Mucosa of rectum (tissue), 2 donors: Measurements from ENCODE around the gene SMIM36.

Experiments
- H3K27ac ChIP-seq, 2 donors: one replicate each; pipeline ENCODE4 v1.7.0; 2013; ENCODE audit warnings: inconsistent platforms in 2 of 2, low read depth in 2 of 2, low read length in 2 of 2
- H3K27me3 ChIP-seq, 2 donors: one replicate each; pipeline ENCODE4 v1.7.0; 2013; ENCODE audit warnings: low read length in 2 of 2; ENCODE audit not compliant: control insufficient read depth in 2 of 2, insufficient read depth in 2 of 2
- H3K36me3 ChIP-seq, 2 donors: one replicate each; pipeline ENCODE4 v1.7.0; 2013; ENCODE audit warnings: low read length in 2 of 2; ENCODE audit not compliant: control insufficient read depth in 2 of 2, insufficient read depth in 2 of 2
- H3K4me1 ChIP-seq, 2 donors: one replicate each; pipeline ENCODE4 v1.7.0; 2013; ENCODE audit warnings: low read length in 2 of 2, mild to moderate bottlenecking in 1 of 2; ENCODE audit not compliant: control insufficient read depth in 2 of 2, insufficient read depth in 2 of 2
- H3K4me3 ChIP-seq, 2 donors: one replicate each; pipeline ENCODE4 v1.7.0; 2013; ENCODE audit warnings: low read length in 2 of 2
- H3K9ac ChIP-seq, 2 donors: one replicate each; pipeline ENCODE4 v1.7.0; 2013; ENCODE audit warnings: low read length in 2 of 2, low read depth in 1 of 2, mild to moderate bottlenecking in 1 of 2
- H3K9me3 ChIP-seq, 2 donors: one replicate each; pipeline ENCODE4 v1.7.0; 2013; ENCODE audit warnings: low read length in 2 of 2; ENCODE audit not compliant: control insufficient read depth in 2 of 2
- donor health status: healthy.
- donor health status: Normal muscosa, but diverticular disease.

Gene SMIM36

DNA sequence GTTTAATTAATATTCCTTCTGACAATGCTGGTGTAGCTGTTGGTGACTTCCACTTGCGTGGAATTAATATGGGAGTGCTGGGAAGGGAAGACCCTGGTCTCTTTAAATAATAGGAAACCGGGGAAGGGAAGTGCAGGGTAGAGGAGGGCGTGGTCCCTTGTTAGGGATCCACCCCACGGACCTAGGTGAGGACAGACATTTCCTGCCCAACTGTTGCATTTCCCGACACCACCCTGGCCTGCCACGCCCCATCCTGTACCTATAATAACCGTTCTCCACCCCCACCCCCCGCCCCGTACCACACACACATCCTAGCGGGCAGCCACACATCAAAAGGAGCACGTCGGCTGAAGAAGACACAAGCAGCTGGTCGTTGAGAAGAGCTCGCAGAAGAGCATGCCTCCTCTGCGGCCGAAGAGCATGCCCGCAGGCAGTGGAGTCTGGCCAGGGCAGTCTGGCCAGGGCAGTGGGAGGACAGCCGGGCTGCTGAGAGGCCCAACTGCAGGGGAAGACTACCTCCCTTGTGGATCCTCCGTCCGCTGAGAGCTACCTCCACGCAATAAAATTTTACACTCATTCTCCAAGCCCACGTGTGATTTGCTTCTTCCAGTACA lies 52.9 kb downstream of the SMIM36 start:
- Histone ChIP-seq H3K36me3 (no peaks in the 10 kb centered on the region), H3K4me3 (no peak overlapping the region), H3K27me3 (no peaks in the 10 kb centered on the region), H3K4me1 (no peaks in the 10 kb centered on the region), H3K27ac (no peak overlapping the region), H3K9me3 (no peaks in the 10 kb centered on the region), H3K9ac (no peak overlapping the region)

DNA sequence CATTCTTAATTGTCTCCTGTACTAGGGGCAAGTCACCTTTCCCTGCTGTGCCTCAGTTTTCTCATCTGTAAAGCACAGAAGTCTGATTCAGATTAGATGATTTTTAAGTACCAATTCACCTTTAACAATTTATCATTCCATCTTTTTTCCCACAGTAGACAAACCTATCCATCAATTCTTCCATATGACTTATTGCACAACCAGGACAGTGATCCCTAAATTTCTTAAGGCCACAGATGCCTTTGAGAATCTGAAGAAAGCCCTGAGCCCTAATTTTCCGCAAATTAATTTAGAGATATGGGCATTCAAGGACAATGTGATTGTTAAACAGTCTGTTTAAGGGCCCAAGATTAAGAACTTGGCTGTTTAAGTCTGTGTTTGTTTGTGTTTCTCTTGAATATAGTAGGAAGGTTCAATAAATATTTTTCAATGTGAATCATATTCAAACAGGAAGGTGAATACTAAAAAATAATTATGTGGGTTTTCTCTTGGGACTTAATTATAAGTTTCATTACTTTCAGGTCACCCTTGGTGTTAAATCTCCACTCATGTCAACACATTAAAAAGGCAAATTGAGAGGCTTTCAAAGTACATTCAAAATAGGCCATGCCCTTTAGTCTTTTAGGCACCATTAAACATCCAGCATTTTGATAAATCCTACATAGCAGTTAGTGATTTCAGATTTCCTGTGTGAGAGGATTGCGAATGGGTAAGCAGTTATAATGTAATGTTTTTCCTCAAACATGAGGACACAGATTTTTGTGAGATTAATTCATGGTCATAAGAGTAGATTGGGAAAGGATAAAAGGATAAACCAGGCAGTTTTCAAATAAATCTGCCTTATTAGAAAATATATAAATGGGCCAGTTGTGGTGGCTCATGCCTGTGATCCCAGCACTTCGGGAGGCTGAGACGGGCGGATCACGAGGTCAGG lies 54.7 kb downstream of the SMIM36 start:
- H3K4me1 ChIP-seq = no peaks in the 10 kb centered on the region
- no peak overlapping the region for H3K4me3 ChIP-seq
- H3K9me3 ChIP-seq = no peaks in the 10 kb centered on the region
- no peaks in the 10 kb centered on the region for H3K27me3 ChIP-seq
- no peak overlapping the region for H3K27ac ChIP-seq
- H3K36me3 ChIP-seq = no peaks in the 10 kb centered on the region
- no peak overlapping the region for H3K9ac ChIP-seq

DNA sequence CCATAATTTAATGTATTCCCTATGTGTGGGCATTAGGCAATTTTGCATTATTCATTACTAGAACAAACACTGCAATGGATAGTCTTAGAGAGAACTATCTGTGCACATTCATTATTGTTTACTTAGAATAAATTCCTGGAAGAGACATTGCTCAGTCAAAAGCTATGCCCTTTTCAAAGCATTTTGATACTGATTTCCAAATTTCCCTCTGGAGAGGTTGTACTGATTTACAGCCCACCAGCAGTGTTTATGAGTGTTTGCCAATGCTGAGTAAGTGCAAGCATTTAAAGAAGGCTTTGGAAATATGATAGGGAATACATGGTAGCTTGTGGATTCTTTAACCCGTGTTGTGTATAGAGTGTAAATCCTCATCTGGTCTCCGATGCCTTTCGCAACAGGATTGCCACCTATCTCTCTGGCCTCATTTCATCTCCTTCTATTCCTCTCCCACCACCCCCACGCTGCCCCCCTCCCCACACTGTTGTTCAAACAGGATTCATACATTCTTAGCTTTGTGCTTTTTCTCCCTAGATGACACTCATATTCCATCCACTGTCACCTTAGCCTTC lies 56.3 kb downstream of the SMIM36 start:
- H3K4me1 ChIP-seq = peaks cover 6 to 7% of the 10 kb centered on the region in 2 donors
- H3K4me3 ChIP-seq = no peak overlapping the region
- H3K9ac ChIP-seq = no peak overlapping the region
- no peaks in the 10 kb centered on the region for H3K27me3 ChIP-seq
- H3K36me3 ChIP-seq = no peaks in the 10 kb centered on the region
- H3K27ac ChIP-seq = no peak overlapping the region
- H3K9me3 ChIP-seq = no peaks in the 10 kb centered on the region

DNA sequence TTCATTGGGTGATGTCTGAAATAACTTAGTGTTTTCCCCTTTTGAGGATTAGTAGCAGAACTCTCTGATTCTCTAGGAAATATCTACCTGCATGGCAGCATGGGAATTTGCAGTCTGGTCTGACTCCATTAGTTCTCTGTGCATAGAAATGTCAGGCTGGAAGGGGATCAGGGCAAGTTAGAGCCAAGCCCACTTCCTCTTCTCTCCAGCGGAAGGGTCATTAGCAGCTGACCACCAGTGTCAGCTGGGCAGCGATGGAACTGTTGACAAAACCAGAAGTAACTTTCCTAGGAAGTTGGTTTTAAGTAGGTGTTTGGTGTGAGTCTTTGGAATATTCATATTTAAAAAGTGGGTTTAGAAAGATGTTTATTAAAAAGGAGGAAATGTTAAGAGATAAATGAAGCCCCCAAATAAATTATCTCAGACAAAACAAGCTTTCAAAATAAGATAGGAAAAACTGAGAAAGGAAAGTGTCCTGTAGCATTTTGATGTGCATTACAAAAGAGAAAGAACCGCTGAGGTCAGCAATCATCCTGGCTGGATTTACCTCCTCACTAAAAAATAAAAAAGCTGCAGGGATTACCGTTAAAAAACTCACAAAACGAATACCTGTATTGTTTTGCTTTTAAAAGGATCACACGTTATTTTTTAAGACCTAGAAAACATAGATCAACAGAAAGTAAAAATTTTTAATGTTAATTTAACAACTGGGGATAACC lies 57.3 kb downstream of the SMIM36 start:
- Histone ChIP-seq H3K27ac (no peak overlapping the region), H3K36me3 (no peaks in the 10 kb centered on the region), H3K27me3 (no peaks in the 10 kb centered on the region), H3K9ac (no peak overlapping the region), H3K4me1 (peaks cover 7 to 12% of the 10 kb centered on the region in 2 donors), H3K4me3 (no peak overlapping the region), H3K9me3 (no peaks in the 10 kb centered on the region)

GRCh38 chr17:55452139-55452790 lies 59.0 kb downstream of the SMIM36 start:
- Histone ChIP-seq H3K9me3 (no peaks in the 10 kb centered on the region), H3K36me3 (no peaks in the 10 kb centered on the region), H3K9ac (no peak overlapping the region), H3K27ac (peak overlapping the region; percentile 24), H3K4me3 (no peak overlapping the region), H3K27me3 (no peaks in the 10 kb centered on the region), H3K4me1 (peaks cover 7 to 12% of the 10 kb centered on the region in 2 donors)

DNA sequence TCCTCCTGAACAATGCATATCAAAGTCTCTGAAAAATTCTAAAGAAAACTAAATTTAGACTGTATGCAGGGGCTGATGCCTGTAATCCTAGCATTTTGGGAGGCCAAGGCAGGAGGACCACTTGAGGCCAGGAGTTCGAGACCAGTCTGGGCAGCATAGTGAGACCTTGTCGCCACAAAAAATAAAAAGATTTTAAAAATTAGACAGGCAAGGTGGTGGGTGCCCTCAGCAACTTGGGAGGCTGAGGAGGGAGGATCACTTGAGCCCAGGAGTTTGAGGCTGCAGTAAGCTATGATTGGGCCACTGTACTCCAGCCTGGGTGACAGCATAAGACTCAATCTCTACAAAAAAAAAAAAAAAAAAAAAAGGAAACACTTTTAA lies 59.5 kb downstream of the SMIM36 start:
- Histone ChIP-seq H3K36me3 (no peaks in the 10 kb centered on the region), H3K4me1 (peaks cover 7 to 12% of the 10 kb centered on the region in 2 donors), H3K9me3 (no peaks in the 10 kb centered on the region), H3K9ac (no peak overlapping the region), H3K27me3 (no peaks in the 10 kb centered on the region), H3K27ac (peak overlapping the region in 1 of 2 donors; percentile 32), H3K4me3 (no peak overlapping the region)

- Histone ChIP-seq H3K4me3 (no peak overlapping the region), H3K27ac (peak overlapping the region in 1 of 2 donors; percentile 32)
Observed at GRCh38 chr17:55451203-55451641, 60.0 kb downstream of the SMIM36 start.

DNA sequence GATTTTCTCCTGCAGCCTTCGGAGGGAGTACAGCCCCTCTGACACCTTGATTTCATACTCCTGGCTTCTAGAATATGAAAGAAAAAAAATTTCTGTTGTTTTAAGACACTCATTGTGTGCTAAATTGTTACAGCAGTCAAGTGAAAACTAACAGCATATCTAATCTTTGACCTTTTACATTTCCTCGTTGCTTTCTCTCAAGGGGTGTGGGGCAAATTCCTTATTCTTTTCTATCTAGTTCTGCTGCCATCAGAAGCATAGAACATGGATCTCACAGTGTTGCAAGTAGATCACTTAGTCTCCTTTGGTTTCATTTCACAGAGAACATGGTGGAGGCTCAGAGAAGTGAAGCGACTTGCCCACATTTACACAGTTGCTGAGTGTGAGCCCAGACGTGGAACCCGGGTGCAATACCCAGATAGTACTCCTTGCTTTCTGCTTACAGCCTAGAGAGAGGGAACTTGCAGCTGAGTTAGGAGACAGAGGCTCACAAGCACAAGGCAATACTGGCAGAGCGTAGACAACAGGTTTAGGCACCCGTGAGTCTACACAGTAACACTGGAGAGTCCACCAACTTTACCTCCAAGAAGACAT lies 60.9 kb downstream of the SMIM36 start:
- Histone ChIP-seq H3K36me3 (no peaks in the 10 kb centered on the region), H3K27ac (no peak overlapping the region), H3K9ac (no peak overlapping the region), H3K27me3 (no peaks in the 10 kb centered on the region), H3K9me3 (no peaks in the 10 kb centered on the region), H3K4me3 (no peak overlapping the region), H3K4me1 (peaks cover 7 to 12% of the 10 kb centered on the region in 2 donors)

More at GRCh38 chr17:55451203-55451641, 60.0 kb downstream of the SMIM36 start:
- H3K27me3 ChIP-seq = no peaks in the 10 kb centered on the region
- H3K9ac ChIP-seq = no peak overlapping the region
- no peaks in the 10 kb centered on the region for H3K9me3 ChIP-seq
- H3K4me1 ChIP-seq = peaks cover 7 to 12% of the 10 kb centered on the region in 2 donors
- H3K36me3 ChIP-seq = no peaks in the 10 kb centered on the region

DNA sequence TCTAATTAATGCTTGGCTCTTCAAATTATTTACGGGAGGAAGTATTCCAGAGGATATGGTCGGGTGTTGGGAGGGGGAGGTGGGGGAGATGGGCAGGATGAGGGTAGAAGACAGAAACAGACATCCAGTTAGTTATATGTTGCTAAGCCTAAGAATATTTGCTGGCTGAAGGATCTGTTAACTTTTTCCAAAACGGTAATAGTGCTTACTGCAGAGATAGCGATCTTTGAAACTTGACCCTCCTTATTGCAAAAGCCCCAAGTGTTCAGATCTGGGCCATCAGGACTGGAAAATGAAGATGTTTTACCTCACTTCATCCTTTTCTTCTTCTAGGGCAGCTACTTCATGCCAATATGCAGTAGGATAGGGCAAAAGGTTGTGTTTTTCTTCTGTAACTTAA lies 62.6 kb downstream of the SMIM36 start:
- Histone ChIP-seq H3K27ac (no peak overlapping the region), H3K4me3 (no peak overlapping the region), H3K9ac (no peak overlapping the region), H3K9me3 (no peaks in the 10 kb centered on the region), H3K27me3 (no peaks in the 10 kb centered on the region), H3K36me3 (no peaks in the 10 kb centered on the region), H3K4me1 (peaks cover 7 to 15% of the 10 kb centered on the region in 2 donors)
